AG20443 (cell line): ENCODE measurements around the gene CHCHD2.
A peak's percentile ranks its signal among the peaks of the same experiment; 100 is the strongest.
"Not testable (repeated sequence)": the region's sequence is repeated elsewhere in the genome, so short reads cannot be mapped to it uniquely, and the experiment has no call there.

ENCODE experiments used
- DNase-seq: peaks from one replicate; pipeline ENCODE4 v3.0.0; 2012; ENCODE audit warnings: low spot score, mixed read lengths

CHCHD2 gene

DNA sequence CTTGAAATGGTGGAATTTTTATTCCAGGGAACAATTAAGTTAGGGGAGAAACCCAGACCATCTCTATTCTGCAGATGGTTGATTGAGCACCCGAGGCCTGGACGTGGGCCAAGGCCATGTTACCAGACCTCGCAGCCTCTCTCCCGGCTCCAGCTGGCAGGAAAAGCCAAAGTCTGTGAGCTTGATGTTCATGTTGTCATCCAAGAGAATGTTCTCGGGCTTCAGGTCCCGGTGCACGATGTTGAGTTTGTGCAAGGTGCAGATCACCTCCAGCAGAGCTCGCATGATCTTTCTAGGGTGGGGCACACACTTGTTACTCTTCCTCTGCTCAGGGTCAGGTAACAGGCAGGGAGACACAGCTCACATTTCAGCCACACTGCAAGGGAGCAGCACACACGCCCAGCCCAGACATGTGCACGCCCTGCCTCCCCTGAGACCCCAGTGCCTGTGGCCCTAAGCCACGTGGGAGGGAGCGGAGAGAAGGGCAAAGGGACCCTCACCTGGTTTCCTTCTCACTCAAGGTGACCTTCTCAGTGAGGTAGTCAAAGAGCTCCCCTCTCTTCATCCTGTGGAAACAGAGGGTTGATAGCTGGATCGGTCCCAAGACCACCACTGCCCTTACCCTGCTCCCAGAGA lies 23.0 kb downstream of the CHCHD2 start:
- DNase-seq = no peak

DNA sequence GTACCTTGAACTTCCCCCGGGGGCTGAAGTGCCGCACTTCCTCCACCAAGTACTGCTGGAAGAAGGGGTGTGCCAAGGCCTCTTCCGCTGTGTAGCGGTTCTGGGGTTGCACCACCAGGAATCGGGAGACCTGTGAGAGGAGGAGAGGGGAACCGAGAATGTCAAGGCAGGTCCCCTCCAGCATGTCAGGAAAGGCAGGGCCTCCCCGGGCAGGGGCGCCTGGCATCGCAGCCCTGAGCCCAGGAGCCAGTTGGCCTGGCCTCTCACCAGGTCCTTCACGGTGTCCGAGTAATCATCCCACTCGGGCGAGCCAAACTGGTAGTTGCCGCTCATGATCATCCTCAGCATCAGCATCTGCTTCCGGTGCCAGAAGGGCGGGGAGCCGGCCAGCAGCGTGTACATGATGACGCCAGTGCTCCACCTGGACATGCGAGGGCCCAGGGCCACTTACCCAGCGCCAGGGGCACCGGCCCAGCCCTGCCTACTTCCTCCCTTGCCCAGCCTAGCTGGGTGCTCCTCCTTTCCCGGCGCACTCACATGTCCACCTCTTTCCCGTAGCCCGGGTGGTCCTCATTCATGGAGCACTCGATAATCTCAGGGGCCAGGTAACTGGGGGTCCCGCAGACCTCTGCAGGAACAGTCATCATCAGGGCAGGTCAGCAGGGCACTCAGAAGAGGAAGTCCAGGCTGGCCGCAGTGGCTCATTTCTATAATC lies 24.5 kb downstream of the CHCHD2 start:
- DNase-seq = no peak

DNA sequence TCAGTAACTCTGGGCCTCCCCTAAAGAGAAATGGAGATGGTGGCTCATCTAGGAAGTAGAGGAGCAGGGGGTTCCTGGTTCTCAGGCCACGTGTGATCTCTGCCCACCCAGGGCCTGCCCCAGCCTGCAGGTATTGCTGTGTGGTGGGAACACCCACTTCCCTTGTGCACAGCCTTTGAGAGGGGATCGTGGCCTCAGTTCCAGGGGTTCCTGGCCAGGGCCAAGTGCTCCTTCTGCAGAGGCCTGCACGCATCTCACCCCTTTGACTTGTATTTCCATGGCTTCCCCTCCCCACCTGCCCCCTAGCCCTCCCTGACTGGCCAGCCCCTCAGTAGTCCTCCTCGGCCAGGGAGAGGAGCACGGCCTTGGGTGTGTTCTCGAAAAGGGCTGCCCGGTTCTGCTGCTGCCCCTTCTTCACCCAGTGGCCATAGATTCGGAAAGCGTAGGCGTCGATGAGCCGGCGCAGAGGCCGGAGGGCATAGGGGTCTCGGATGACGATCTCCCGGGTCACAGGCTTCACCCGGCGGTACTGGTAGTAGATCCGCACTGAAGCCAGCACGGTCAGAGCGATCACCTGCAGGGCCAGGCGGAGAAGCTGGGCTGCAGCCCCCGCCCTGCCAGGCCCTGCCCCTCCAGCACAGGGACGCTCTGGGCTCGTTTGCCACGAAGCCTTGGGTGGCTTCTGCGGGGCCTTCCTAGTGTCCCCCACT lies 25.4 kb downstream of the CHCHD2 start:
- DNase-seq = not testable (repeated sequence)

DNA sequence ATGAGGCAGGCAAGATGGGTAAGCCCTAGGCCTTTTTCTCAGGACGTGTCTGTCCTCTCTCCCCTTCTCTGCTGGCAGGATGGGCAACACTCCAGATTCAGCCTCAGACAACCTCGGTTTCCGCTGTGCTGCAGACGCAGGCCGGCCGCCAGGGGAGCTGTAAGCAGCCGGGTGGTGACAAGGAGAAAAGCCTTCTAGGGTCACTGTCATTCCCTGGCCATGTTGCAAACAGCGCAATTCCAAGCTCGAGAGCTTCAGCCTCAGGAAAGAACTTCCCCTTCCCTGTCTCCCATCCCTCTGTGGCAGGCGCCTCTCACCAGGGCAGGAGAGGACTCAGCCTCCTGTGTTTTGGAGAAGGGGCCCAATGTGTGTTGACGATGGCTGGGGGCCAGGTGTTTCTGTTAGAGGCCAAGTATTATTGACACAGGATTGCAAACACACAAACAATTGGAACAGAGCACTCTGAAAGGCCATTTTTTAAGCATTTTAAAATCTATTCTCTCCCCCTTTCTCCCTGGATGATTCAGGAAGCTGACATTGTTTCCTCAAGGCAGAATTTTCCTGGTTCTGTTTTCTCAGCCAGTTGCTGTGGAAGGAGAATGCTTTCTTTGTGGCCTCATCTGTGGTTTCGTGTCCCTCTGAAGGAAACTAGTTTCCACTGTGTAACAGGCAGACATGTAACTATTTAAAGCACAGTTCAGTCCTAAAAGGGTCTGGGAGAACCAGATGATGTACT lies 26.7 kb downstream of the CHCHD2 start:
- DNase-seq = peak; percentile 86

DNA sequence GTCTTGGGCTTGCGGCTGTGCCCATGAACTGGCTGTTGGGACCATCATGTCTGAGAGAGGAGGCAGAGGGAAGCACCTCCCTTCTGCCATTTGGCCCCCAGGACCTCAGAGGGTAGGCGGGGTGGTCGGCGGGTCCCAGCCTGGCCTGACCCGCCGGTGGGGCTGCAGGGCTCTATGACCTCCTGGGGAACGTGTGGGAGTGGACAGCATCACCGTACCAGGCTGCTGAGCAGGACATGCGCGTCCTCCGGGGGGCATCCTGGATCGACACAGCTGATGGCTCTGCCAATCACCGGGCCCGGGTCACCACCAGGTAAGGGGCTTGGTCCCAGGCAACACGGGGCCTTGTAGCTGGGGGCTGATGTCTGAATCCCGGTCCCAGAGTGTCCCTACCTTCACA lies 28.1 kb downstream of the CHCHD2 start:
- DNase-seq = no peak

DNA sequence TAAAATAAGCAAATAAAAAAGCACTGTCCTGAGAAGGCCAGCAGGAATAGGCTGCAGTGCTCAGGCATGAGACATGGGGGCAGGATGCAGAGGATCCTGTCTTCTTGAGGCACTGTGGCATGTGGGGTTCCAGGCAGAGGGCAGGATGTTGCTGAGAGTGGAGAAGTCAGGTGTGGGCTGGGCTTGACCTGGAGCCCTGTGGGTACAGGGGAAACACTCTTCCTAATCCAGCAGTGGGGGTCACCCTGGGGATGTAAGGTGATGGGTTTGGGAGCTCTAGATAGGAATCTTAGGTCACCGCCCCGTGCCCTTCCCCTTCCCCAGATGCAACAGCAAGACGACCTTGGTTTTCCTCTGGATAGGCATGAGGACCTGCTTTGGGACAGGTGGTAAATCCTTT lies 28.6 kb downstream of the CHCHD2 start:
- DNase-seq = no peak

DNA sequence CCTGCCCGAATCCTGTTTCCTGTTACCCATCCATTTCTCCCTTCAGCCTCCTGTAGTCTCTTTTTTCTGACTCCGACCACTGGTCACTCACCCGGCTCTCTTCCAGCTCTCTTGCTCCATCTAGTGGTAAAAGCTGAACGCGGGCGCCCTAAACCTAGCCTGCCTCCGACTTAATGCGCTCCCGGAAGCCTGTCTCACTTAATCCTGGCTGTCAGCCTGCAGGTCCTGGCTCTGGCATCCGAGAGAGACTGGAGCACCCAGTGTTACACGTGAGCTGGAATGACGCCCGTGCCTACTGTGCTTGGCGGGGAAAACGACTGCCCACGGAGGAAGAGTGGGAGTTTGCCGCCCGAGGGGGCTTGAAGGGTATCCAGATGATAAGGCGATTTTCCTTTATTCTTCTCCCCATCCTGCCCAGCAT lies 31.9 kb downstream of the CHCHD2 start:
- DNase-seq = peak; percentile 86

DNA sequence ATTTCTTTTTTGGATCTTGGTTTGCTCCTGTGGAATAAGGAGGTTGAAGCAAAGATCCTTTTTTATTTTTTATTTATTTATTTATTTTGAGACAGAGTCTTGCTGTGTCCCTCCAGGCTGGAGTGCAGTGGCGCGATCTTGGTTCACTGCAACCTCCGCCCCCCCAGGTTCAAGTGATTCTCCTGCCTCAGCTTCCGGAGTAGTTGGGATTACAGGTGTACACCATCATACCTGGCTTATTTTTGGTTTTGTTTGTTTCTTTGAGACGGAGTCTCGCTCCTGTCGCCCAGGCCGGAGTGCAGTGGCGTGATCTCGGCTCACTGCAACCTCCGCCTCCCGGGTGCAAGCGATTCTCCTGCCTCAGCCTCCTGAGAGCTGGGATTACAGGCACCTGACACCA lies 39.9 kb downstream of the CHCHD2 start:
- DNase-seq = not testable (repeated sequence)

DNA sequence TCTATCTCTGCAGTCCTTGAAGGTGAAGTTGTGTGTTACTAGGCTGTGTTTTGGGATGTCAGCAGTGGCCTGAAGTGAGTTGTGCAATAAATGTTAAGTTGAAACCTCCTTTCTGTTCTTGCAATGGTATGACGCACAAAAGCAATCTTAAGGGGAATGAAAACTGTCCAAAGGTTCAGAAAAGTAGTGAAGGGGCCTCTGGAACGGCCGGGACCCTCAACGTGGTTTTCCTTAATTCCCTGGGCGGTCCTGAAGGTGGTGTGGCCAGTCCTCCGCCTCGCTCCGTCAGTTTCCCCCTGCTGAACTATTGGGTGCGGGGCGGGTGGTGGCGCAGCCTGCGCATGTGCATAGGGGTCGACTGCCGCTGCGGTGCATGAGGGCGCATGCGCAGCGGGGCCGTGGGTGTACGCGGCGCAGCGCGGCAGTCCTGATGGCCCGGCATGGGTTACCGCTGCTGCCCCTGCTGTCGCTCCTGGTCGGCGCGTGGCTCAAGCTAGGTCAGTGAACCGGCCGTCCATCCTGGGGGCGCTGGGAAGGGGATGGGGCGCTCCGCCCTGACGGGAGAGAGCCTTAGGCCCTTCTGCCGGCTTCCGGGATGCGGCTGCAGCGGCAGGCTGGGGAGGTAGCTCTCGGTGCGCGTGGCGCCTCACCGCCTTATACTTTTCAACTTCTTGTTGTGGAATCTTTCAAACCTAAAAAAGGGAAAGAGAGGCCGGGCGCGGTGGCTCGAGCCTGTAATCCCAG lies 42.2 kb downstream of the CHCHD2 start, which contains the start of gene SUMF2:
TSS of gene SUMF2 (plus strand) at position 405 of the 744 bp plus-strand sequence. CDS start at position 431, 26 bp downstream.
- DNase-seq = peak; percentile 100

DNA sequence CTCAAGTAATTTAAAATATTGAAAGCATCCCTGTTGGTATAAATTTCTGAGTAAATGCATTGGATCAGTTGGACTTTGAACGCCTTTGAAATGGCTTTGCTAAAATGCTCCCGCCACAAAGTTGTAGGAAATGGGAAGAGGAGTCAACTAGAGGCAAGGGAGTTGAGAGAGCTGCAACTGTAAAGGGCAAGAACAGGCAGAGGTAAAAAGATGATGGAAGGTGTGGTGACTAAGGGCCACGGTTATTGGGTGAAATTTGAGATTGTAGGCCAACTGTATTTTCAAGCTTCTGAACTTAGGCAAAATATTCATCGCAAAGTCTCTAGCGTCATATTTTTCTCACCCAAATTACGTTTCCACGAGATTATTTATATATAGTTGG lies 42.8 kb downstream of the CHCHD2 start:
- no peak for DNase-seq

DNA sequence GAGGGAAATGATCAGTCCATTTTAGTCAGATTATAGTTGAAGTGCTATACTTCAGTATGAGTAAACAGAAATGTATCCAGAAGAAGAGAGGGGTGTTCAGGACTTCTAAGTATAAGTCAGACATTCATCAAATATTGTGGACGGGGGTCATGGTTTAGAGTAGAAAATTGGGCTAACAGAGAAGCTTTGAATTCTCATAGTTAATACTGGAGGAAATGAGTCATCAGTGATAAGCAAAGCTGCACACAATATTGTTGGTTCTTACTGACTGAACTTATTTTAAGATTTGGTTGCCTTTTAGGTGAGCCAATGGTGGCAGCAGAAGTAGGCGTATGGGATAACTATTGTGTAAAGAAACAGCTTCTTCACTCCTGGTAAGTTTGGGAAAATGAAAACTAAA lies 43.9 kb downstream of the CHCHD2 start:
- DNase-seq = no peak

DNA sequence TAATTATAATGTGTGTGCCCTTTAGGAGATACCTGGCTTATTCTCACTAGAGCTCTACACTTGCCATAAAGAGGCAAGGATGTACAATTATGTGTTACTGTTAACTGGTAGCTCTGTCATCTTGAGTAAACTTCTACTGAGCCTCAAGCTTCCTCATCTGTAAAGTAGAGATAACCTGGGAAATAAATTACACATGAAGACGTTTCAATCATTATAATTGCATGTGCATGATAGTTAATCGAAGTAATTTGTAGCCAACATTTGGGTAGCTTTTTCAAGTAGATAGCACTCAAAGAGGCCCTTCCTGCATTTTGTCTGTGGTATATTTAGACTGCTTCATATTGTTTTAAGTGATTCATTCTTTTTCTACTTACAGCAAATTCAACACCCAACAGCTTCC lies 52.3 kb downstream of the CHCHD2 start:
- no peak for DNase-seq

DNA sequence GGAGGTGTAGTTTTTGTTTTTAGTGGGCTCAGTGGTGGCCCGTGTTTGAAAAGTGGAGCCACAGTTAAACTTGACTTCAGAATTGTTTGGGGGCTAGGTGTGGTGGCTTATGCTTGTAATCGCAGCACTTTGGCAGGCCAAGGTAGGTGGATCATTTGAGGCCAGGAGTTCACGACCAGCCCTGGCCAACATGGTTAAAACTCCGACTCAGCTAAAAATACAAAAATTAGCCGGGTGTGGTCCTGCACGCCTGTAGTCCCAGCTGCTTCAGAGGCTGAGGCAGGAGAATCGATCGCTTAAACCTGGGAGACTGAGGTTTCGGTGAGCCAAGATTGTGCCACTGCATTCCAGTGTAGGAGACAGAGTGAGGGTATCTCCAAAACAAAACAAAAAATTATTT lies 52.9 kb downstream of the CHCHD2 start:
- no peak for DNase-seq
